HepG2 (cell line): Measurements from ENCODE around the gene ELMO2. TPM values are rescaled to one million over a fixed set of nuclear protein-coding genes. Genes with fewer than 3 reads are reported as not detected.
A peak's percentile ranks its signal among the peaks of the same experiment; 100 is the strongest.

Source experiments
- AFF4 ChIP-seq: sonication (generic); formaldehyde crosslinking; IDR thresholded peaks from 2 replicates; pipeline ENCODE4 v1.4.0; 2020; ENCODE audit warnings: missing genetic modification reagents
- ARID4A ChIP-seq: sonication (generic); formaldehyde crosslinking; IDR thresholded peaks from 2 replicates; pipeline ENCODE4 v1.5.0; 2020; ENCODE audit warnings: mild to moderate bottlenecking, missing genetic modification reagents, borderline replicate concordance
- CBX5 ChIP-seq: sonication (generic); formaldehyde crosslinking; IDR thresholded peaks from 2 replicates; pipeline ENCODE4 v1.4.0; 2020; ENCODE audit warnings: missing genetic modification reagents, borderline replicate concordance
- FOXJ3 ChIP-seq: sonication (generic); formaldehyde crosslinking; IDR thresholded peaks from 2 replicates; pipeline ENCODE4 v1.4.0; 2020; ENCODE audit warnings: missing genetic modification reagents, mild to moderate bottlenecking, borderline replicate concordance
- GATA4 ChIP-seq: sonication (generic); IDR thresholded peaks from 2 replicates; pipeline ENCODE4 v1.6.1; 2016; ENCODE audit warnings: antibody characterized with exemption, low read depth, borderline replicate concordance
- GPN1 ChIP-seq: sonication (generic); formaldehyde crosslinking; IDR thresholded peaks from 2 replicates; pipeline ENCODE4 v1.5.1; 2020; ENCODE audit warnings: missing genetic modification reagents, borderline replicate concordance
- PHF20 ChIP-seq: sonication (generic); formaldehyde crosslinking; IDR thresholded peaks from 2 replicates; pipeline ENCODE4 v1.5.0; 2020; ENCODE audit warnings: mild to moderate bottlenecking, missing genetic modification reagents
- PLRG1 ChIP-seq: fragments of 450-650 bp; conservative IDR thresholded peaks from 2 replicates; pipeline ENCODE4 v1.6.1; 2016
- ZBTB38 ChIP-seq: sonication (generic); formaldehyde crosslinking; IDR thresholded peaks from 2 replicates; pipeline ENCODE4 v1.5.1; 2020; ENCODE audit warnings: mild to moderate bottlenecking, missing genetic modification reagents
- ZFP62 ChIP-seq: sonication (generic); formaldehyde crosslinking; IDR thresholded peaks from 2 replicates; pipeline ENCODE4 v1.4.0; 2020; ENCODE audit warnings: missing genetic modification reagents
- ZNF17 ChIP-seq: sonication (generic); formaldehyde crosslinking; IDR thresholded peaks from 2 replicates; pipeline ENCODE4 v1.5.0; 2020; ENCODE audit warnings: mild to moderate bottlenecking, missing genetic modification reagents
- ZNF24 ChIP-seq: fragments of 450-650 bp; IDR thresholded peaks from 2 replicates; pipeline ENCODE4 v1.6.1; 2017; ENCODE audit warnings: antibody characterized with exemption, mild to moderate bottlenecking
- ZNF275 ChIP-seq: sonication (generic); formaldehyde crosslinking; IDR thresholded peaks from 2 replicates; pipeline ENCODE4 v1.8.0; 2022; ENCODE audit warnings: missing genetic modification reagents, mild to moderate bottlenecking, inconsistent platforms, borderline replicate concordance
- ZNF614 ChIP-seq: IDR thresholded peaks from 2 replicates; pipeline ENCODE4 v1.6.1; 2018; ENCODE audit warnings: missing biosample characterization, missing genetic modification reagents, inconsistent platforms, borderline replicate concordance
- ZNF782 ChIP-seq: sonication (generic); formaldehyde crosslinking; IDR thresholded peaks from 2 replicates; pipeline ENCODE4 v1.4.0; 2020; ENCODE audit warnings: missing genetic modification reagents, mild to moderate bottlenecking, borderline replicate concordance
- polyA plus RNA-seq, 8 experiments: library from polyadenylated mRNA; depleted of rRNA in 3 of 8; stranded (reverse) in 7 of 8; unstranded in 1 of 8; fragments of >200 nt; fragmentation: Illumina TruSeq in 4 of 8; extraction: Trizol in 4 of 8; gene quantifications; 2 replicates each; pipeline versions ENCODE4 v1.2.1 to v1.2.3, GENCODE V29; 2011 to 2016; ENCODE audit warnings: low read depth in 4 of 8, missing spikeins in 1 of 8, mixed read lengths in 1 of 8; ENCODE audit not compliant: insufficient read depth in 1 of 8
- total RNA-seq, 5 experiments: library from RNA; depleted of rRNA; stranded (reverse); fragments of >200 nt; fragmentation: Illumina TruSeq; extraction: Trizol; gene quantifications; 2 replicates each; pipeline ENCODE4 v1.2.3, GENCODE V29; 2016; ENCODE audit warnings: low read depth in 1 of 5
- TF ChIP-seq, protein P1 (sequence below): sonication (generic); formaldehyde crosslinking; IDR thresholded peaks from 2 replicates; pipeline ENCODE4 v1.5.1; 2020; ENCODE audit warnings: mild to moderate bottlenecking, missing genetic modification reagents, moderate library complexity

Gene ELMO2
- total and polyA plus RNA-seq, 2 of the 13 experiments (the other 11 are each of a cell fraction or from before 2014, with no cell fraction given) = 30.6 to 35.7 TPM

- TF ChIP-seq ARID4A (CRISPR knock-in tag) (peak; percentile 99), ZBTB38 (CRISPR knock-in tag) (peak; percentile 54; the same call in 1 of the 2 replicates), GATA4 (peak; percentile 62; the same call in 1 of the 2 replicates), FOXJ3 (peak; percentile 73), CBX5 (peak; percentile 91), ZNF782 (CRISPR knock-in tag) (peak; percentile 93), PHF20 (CRISPR knock-in tag) (peak; percentile 93), ZNF275 (CRISPR knock-in tag) (peak; percentile 97), ZNF24 (peak; percentile 16; the same call in 1 of the 2 replicates), ZNF614 (peak; percentile 92), ZNF17 (CRISPR knock-in tag) (peak; percentile 64; the same call in 1 of the 2 replicates), GPN1 (CRISPR knock-in tag) (peak; percentile 93), ZFP62 (CRISPR knock-in tag) (peak; percentile 42; the same call in 1 of the 2 replicates), PLRG1 (no peak), AFF4 (CRISPR knock-in tag) (peak; percentile 88; the same call in 1 of the 2 replicates)
- TF ChIP-seq, protein P1, sequence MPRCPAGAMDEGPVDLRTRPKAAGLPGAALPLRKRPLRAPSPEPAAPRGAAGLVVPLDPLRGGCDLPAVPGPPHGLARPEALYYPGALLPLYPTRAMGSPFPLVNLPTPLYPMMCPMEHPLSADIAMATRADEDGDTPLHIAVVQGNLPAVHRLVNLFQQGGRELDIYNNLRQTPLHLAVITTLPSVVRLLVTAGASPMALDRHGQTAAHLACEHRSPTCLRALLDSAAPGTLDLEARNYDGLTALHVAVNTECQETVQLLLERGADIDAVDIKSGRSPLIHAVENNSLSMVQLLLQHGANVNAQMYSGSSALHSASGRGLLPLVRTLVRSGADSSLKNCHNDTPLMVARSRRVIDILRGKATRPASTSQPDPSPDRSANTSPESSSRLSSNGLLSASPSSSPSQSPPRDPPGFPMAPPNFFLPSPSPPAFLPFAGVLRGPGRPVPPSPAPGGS (CRISPR knock-in tag) = peak; percentile 98; the same call in 1 of the 2 replicates
Measured at GRCh38 chr20:46363874-46364669, 42.3 kb downstream of the ELMO2 start (continued).
